Renal cortex interstitium (tissue), 11 donors: ENCODE results near the gene TMEM253. TPM values are rescaled to one million over a fixed set of nuclear protein-coding genes. Genes with fewer than 3 reads are reported as not detected.

Source experiments
- DNase-seq, 11 donors: peaks; one replicate each; pipeline ENCODE4 v3.0.0-alpha.2; 2013; ENCODE audit warnings: low read depth in 9 of 11, low spot score in 4 of 11; ENCODE audit errors: extremely low read depth in 1 of 11
- polyA plus RNA-seq, 3 donors: library from polyadenylated mRNA; unstranded; fragments of 120-200 nt; gene quantifications; one replicate each; pipeline ENCODE4 v1.2.1, GENCODE V29; 2013; ENCODE audit not compliant: insufficient read length in 3 of 3

Gene TMEM253
- polyA plus RNA-seq, 3 donors, result 1.1 to 1.6 (median 1.5) TPM

DNA sequence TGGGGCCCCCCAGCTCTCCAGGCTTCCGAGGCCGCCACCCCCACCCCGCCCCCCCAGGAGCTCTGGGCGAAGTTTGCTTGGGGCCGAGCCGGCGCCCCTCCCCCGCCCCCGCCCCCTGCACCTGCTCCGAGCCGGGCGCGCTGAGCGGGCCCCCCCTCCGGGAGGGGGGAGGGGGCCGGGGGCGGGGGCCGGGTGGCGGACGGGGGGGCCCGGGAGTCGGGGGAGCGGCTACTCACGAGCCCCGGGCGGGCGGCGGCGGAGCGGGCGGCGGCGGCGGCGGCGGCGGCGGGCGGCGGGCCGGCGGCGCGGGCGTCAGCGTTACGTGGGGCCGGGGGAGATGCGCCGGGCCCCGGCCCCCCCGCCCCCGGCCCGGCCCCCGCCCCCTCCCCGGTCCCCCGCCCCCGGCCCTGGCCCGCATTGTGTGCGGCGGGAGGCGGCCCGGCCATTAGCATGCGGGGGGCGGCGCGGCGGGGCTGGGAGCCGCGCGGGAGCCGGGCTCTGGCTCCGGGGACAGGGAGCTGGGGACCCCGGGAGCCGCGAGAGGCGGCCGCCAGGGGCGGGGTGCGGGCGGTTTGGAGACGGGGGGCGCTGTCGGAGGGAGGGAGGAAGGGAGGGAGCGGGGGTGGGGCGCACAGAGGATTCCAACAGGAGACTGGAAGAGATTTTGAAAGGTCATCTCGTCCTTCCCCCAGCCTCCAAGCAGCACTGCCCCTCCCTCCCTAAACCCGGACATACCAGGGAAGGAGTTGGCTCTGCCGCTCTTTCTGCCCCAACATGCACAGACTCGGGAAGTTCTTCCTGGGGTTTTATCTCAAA is 2.6 kb upstream of the TMEM253 start, which contains the start of gene ZNF219:
ZNF219 (minus strand) TSS at position 580 of the 816 bp plus-strand sequence. CDS start 5,064 bp downstream, outside the sequence.
- DNase-seq, result peak in 1 of 11 donors; percentile 45

DNA sequence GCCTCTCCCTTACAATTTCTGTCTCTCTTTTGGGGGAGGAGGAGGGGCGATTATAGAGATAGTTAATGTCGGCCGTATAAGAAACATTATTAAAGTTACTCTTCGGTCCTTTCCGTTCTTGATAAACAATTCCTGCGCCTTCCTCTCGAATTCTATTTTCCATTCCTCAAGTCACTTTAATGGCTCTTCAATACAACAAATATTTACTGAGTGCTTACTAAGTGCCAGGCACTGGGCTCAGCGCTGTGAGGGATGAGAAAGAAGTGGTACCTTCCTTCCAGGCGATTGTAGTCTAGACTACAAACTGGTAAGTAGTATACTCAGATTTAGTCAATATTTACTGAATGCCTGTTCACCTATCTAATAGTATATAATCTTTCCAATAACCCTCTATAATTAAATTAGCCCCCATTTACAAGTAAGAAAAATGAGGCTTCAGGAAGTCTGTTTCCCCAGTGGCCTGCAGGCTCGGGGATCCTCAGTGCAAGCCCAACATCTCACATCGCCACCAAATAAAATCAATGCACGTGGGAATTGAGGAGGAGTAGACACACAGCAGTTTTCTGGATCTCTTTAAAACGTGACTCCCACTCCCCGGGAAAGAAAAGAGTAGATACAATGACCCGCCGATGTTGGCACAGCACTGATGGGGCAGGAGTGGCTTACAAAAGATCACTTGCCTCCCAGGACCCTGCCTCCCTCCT is 1.8 kb upstream of the TMEM253 start:
- no peak for DNase-seq

DNA sequence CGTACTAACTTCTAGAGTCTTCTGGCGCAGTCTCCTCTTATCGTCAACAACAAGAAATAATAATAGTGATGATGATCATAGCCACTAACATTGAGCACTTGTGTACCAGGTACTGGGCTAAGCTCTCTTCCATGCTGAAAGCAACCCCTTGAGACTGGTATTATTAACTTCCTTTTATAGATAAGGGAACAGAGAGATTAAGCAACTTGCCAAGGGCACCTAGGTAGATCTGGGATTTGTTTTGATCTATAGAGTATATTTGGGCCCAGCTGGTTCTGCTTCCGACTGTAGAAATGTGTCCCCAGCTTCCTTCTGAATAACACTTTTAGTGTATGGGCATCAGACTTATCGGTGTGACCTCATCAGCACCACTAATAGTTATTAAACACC is 1.3 kb upstream of the TMEM253 start:
- no peak for DNase-seq

- DNase-seq, result no peak
These were observed 1.0 kb downstream of the TMEM253 start for GRCh38 chr14:21101802-21102413.

DNA sequence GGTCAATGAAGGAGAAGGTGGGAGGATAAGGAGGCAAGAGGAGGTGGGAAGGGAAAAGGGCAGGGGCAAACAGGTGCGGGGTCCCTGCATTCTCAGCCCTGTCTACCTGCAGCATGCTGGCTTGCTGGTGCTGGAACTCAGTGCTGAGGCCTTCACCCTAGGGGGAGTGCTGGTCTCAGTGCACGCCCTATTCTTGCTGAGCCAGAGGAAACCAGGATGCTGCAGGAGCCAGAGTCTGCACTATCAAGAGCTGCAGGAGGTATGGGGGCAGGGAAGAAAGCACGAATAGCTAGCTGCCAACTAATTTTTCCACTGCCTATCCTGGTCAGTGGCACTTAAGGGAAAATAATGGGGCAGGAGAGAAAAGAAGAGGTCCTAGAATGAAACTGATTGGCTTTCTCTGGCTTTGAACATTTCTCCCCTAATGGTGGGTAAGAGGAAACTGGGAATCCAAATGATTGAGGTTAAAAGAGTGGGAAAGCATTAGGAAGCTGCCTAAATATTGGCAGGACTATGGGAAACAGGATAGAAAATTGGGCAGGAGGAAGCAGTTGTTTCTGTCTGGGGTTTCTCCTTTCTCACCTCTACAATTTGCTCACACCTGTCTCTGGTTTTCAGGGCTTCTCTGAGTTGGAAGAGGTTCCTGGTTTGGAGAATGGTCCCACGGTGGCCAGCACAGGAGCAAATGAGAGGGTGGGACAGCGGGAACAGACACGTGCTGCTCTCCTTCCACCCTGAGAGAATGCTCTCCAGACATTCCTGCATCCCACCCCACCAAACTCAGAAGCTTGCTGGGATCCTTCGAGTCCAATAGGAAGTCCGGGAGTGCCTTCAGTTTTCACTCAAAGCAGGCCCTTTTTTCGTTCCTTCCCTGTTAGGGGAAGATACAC is 1.9 kb downstream of the TMEM253 start:
- no peak for DNase-seq

DNA sequence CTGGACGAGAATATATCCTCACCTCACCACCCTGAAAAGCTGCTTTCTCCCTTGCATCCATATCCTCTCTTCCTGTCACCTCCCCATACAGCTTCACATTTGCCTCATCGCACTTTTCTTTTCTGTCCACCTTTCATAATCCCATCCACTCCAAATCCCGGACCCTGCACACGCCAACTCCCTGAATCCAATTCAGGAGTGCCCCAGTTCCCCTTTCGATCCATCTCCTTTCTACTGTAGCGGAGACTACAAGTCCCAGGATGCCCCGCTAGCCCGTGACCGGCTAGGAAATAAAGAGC is 2.5 kb downstream of the TMEM253 start:
- DNase-seq, result no peak

DNA sequence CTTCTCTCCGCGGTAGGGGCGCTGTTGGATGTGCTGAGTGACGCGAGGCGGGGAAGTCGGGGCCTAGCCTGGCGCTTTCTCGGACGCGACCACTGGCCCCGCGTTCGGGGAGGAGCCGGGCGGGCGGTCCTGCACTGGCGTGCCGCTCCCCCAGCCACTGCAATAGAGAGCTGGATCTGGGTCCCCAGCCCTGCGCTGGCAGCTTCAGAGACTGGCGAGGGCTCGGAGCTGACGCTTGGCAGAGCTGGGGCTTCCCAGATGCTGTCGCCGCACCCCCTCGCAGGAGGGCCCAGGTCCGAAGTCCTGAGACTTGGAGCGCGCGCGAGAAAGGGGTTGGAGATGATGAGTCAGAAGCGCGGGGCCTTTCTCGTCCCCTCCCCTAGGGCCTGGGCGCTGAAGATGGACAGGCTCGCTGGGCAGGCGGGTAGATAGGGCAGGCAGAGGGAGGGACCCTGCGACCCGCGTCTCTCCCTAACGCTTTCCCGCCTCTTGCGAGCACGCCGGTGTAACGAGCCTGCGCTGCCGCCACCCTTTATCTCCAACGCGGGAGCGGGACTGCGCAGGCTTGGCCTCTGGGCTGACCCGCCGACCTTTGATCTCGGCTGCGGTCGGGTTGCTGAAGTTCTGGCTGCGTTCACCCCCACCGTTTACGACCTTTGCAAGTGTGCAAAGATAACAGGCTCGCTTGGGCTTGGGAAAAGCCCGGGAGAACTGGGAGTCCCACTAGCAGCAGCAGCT is 3.0 kb downstream of the TMEM253 start:
- DNase-seq, result peak in 10 of 11 donors; percentile 89 to 96 (median 93)

GRCh38 chr14:21104448-21105060 is 3.7 kb downstream of the TMEM253 start:
- peak in 3 of 11 donors; percentile 58 to 73 (median 72) for DNase-seq

DNA sequence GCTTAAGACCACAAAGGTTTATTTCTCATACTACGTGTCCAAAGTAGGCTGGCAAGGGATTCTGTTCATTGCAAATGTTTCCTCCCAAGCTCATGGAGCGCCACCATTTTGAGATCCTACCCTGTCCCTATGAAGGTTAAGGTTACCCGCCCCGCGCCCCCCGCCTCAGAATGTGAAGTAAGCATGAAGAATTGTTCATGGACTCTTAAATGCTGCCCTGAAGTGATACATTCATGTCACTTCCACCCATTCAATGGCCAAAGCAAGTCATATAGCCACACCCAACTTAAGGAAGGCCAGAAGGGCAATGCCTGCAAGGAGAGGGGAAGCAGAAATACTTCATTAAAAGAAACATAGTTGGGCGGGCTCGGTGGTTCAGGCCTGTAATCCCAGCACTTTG is 4.2 kb downstream of the TMEM253 start:
- no peak for DNase-seq

- no peak for DNase-seq
These were observed 5.3 kb downstream of the TMEM253 start for GRCh38 chr14:21106176-21106497.

DNA sequence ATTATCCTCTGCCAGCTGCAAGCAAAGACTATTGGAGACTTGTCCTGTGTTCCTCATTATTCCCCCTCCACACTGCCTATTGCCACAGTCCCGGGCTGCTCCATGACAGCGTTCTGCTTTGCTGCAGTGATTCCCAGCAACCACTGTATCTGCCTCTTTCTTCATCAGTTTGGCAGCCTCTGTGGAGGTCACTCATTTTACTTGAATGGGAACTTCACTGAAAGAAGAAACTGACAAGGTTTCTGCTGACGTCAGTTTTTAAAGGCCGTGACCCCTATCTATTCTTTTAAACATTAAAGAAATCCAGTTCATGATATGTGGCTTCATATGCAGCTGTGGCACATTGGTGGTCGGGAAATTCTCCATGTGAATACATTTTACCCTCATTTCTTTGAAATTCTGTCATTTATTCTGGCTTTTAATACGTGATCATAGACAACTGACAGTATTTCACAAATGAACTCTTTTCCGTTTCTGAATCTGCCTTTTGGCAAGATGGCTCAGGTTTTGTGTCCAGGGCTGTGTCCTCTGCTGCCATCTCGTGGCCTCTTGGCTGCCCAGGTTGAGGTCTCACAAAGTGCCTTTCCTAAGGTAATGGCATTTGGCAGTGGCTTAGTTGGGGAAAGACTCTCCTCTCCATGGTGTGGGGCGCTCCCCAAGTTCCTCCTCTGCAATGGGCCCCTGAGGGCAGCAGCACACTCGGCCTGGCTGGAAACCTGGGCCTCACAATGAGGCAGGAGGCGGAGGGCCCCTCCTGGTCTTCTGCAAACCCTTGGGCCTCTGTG is 5.8 kb downstream of the TMEM253 start:
- peak in 7 of 11 donors; percentile 69 to 81 (median 77) for DNase-seq

GRCh38 chr14:21107283-21107800 is 6.5 kb downstream of the TMEM253 start:
- no peak for DNase-seq

DNA sequence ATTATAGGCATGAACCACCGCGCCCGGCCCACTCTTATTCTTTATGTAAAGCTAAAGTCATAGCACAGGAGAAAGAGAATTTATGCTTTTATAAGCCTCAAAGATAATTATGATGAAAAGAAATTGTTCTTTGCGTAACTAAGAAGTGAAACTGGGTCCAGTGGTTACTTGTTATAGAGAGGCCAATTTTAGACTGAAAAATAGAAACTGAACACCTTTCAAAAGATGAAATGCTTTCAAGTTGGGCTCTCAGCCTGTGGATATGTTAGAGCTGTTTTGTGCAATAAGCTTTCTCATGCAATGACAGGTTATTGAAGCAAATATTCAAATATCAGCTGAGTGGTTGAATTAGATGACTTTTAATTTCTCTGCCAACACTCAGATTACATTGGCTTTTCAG is 7.9 kb downstream of the TMEM253 start:
- DNase-seq, result no peak

DNA sequence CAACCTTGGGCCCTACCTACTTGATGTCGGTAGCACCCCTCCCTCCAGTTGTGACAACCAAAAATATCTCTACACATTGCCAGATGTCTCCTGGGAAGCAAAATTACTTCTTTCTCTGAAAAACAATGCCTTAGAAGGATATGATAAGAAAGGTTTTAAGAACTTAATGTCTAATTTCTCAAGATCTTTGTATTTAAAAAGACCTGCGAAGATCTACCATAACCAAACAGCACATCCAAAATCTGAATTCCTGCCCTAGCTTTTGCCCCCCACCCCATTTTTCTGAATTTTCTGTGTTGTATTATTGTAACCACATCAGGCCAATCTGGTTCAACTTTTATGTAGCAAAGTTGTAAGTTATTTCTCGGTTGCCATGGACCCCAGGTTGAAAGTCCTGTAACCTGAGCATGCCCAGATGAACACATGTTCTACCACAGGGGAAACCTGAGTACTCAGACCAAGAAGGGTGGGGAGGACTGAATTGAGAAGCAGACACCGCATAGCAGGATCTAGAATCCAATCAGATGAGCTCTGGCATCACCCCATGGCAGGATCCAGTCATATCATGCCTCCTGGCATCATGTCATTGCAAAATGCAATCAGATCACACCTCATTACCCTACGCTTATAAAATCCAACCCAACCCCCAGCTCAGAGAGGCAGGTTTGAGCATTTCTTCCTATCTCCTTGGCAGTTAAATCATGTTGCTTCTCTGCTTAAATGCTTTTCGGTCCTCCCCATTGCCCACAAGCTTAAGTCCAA is 8.7 kb downstream of the TMEM253 start:
- DNase-seq, result peak in 4 of 11 donors; percentile 57 to 71 (median 66)

GRCh38 chr14:21112255-21112654 is 11.4 kb downstream of the TMEM253 start:
- DNase-seq, result no peak

DNA sequence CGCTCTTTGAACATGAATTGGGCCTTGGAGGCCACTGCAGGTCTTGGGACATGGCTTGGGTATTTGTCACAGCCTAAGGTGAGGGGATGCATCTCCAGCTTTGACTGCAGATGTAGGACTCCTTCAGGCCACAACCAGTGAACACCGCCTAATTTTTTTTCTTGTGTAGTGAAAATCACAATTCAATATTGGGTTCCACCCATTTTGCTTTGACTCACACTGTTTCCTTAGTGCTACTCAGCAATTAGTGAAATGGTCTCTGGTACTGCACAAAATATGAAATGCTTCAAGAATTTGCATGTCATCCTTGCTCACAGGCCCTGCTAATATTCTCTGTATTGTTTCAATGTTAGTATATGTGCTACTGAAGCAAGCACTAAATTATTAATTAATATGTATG is 12.5 kb downstream of the TMEM253 start:
- DNase-seq, result no peak

- no peak for DNase-seq
These were observed 18.1 kb downstream of the TMEM253 start for GRCh38 chr14:21118933-21119332.
